GM12878 (cell line): ENCODE results near the gene EIF6. TPM values are rescaled to one million over a fixed set of nuclear protein-coding genes. Genes with fewer than 3 reads are reported as not detected.

Experiments used
- ATAC-seq: fragments of 200-7000 bp; cut with Tn5 transposase; 3 replicates; pipeline ENCODE4 v1.9.1; 2020; ENCODE audit warnings: mild to moderate bottlenecking, moderate library complexity
- BruUV-seq: library from RNA; stranded (reverse); fragments of 400-500 nt; replicated peaks from 2 replicates; lab custom pipeline; 2021; lab: Mats Ljungman, UMichigan
- CTCF ChIA-PET: fragments of 300-600 bp; sonication (Branson Sonifier 250); formaldehyde crosslinking; extraction: SDS; loops from one replicate; lab custom pipeline; 2021; ENCODE audit warnings: inconsistent platforms; lab: Yijun Ruan, JAX
- POLR2A ChIA-PET: fragments of 350-600 bp; formaldehyde crosslinking; extraction: SDS; loops from one replicate; lab custom pipeline; 2021; ENCODE audit warnings: inconsistent platforms; lab: Charles Lee
- RAD21 ChIA-PET: fragments of 300-600 bp; sonication (Branson Sonifier 250); formaldehyde crosslinking; loops from one replicate; lab custom pipeline; 2023; ENCODE audit warnings: antibody characterized with exemption; ENCODE audit not compliant: unreplicated experiment; lab: Charles Lee
- SMC1A ChIA-PET: fragments of 300-600 bp; sonication (Branson Sonifier 250); formaldehyde crosslinking; loops from one replicate; lab custom pipeline; 2023; ENCODE audit not compliant: unreplicated experiment, uncharacterized antibody; lab: Charles Lee
- DNase-seq: peaks from one replicate; pipeline ENCODE4 v3.0.0-alpha.2; 2011; ENCODE audit warnings: low read depth, low spot score
- FAIRE-seq: peaks from 3 replicates; lab custom pipeline; 2011; peaks lifted over from hg19 to GRCh38; lab: Jason Lieb, UNC
- H2AFZ ChIP-seq: 2 replicates; pipeline ENCODE4 v1.6.0; 2011; ENCODE audit warnings: low read depth, low read length, control low read depth; ENCODE audit not compliant: control insufficient read depth
- H3K27ac ChIP-seq: 2 replicates; pipeline ENCODE4 v1.5.1; 2011; ENCODE audit warnings: control low read depth; ENCODE audit not compliant: control insufficient read depth, insufficient read depth
- H3K27me3 ChIP-seq, 2 experiments: replicated peaks in 1 of 2; 2 replicates each; pipeline versions ENCODE4 v1.6.0 to v1.6.1; 2011; ENCODE audit warnings: low read length in 1 of 2; ENCODE audit not compliant: control insufficient read depth in 2 of 2, insufficient read depth in 2 of 2
- H3K36me3 ChIP-seq, 2 experiments: 2 replicates each; pipeline ENCODE4 v1.5.1; 2011; ENCODE audit warnings: low read length in 1 of 2; ENCODE audit not compliant: control insufficient read depth in 2 of 2, insufficient read depth in 2 of 2
- H3K4me1 ChIP-seq: 2 replicates; pipeline ENCODE4 v1.6.1; 2011; ENCODE audit warnings: mild to moderate bottlenecking, low read length, moderate library complexity, mixed read lengths; ENCODE audit not compliant: control insufficient read depth, insufficient read depth
- H3K4me2 ChIP-seq: 2 replicates; pipeline ENCODE4 v1.6.0; 2011; ENCODE audit warnings: control low read depth; ENCODE audit not compliant: control insufficient read depth, insufficient read depth
- H3K4me3 ChIP-seq: fragments of 200-600 bp; sonication (generic); 2 replicates; pipeline ENCODE4 v1.5.1; 2016
- H3K79me2 ChIP-seq: 2 replicates; pipeline ENCODE4 v1.6.0; 2011; ENCODE audit warnings: low read length; ENCODE audit not compliant: control insufficient read depth, insufficient read depth
- H3K9ac ChIP-seq: 2 replicates; pipeline ENCODE4 v1.8.0; 2011; ENCODE audit warnings: low read length, control low read depth, mixed read lengths; ENCODE audit not compliant: control insufficient read depth, insufficient read depth
- H3K9me3 ChIP-seq: replicated peaks from 3 replicates; pipeline ENCODE4 v1.5.1; 2011; ENCODE audit warnings: mild to moderate bottlenecking, low read length; ENCODE audit not compliant: control insufficient read depth, insufficient read depth
- H4K20me1 ChIP-seq: 2 replicates; pipeline ENCODE4 v1.6.0; 2011; ENCODE audit not compliant: control insufficient read depth, insufficient read depth
- CBFB ChIP-seq: IDR thresholded peaks from 2 replicates; pipeline ENCODE4 v1.6.1; 2016; ENCODE audit warnings: antibody characterized with exemption, low read depth
- CBX5 ChIP-seq: sonication (generic); IDR thresholded peaks from 2 replicates; pipeline ENCODE4 v1.6.1; 2016; ENCODE audit warnings: low read depth, moderate library complexity, mild to moderate bottlenecking, inconsistent platforms
- CHD2 ChIP-seq: IDR thresholded peaks from 2 replicates; pipeline ENCODE4 v1.6.1; 2011; ENCODE audit warnings: low read depth, low read length, improper control_type of control experiment, borderline replicate concordance
- EGR1 ChIP-seq, 2 experiments: IDR thresholded peaks; 1 replicate in 1 of 2; 2 replicates in 1 of 2; pipeline ENCODE4 v1.6.1; 2011 to 2012; ENCODE audit warnings: low read depth in 2 of 2, low read length in 2 of 2, borderline replicate concordance in 1 of 2, mild to moderate bottlenecking in 1 of 2, moderate library complexity in 1 of 2
- HDAC2 ChIP-seq: fragments of 200-600 bp; sonication (generic); IDR thresholded peaks from 2 replicates; pipeline ENCODE4 v1.6.1; 2017
- HDAC6 ChIP-seq: fragments of 200-600 bp; sonication (generic); IDR thresholded peaks from one replicate; pipeline ENCODE4 v1.8.0; 2017; ENCODE audit warnings: antibody characterized with exemption; ENCODE audit not compliant: unreplicated experiment
- IKZF1 ChIP-seq: fragments of 450-650 bp; conservative IDR thresholded peaks from 2 replicates; pipeline ENCODE4 v1.6.1; 2017; ENCODE audit warnings: antibody characterized with exemption, mild to moderate bottlenecking
- NKRF ChIP-seq: fragments of 450-650 bp; conservative IDR thresholded peaks from 2 replicates; pipeline ENCODE4 v1.6.1; 2017; ENCODE audit warnings: mild to moderate bottlenecking, moderate library complexity
- PKNOX1 ChIP-seq: fragments of 450-650 bp; IDR thresholded peaks from 2 replicates; pipeline ENCODE4 v1.6.1; 2016; ENCODE audit warnings: mild to moderate bottlenecking
- POLR2AphosphoS2 ChIP-seq: IDR thresholded peaks from 2 replicates; pipeline ENCODE4 v1.6.1; 2011; ENCODE audit warnings: low read depth, mild to moderate bottlenecking, low read length, improper control_type of control experiment, moderate library complexity
- POU2F2 ChIP-seq: IDR thresholded peaks from 3 replicates; pipeline ENCODE4 v1.6.1; 2011; ENCODE audit warnings: low read depth, mild to moderate bottlenecking, low read length, borderline replicate concordance
- TAF1 ChIP-seq: IDR thresholded peaks from 2 replicates; pipeline ENCODE4 v1.6.1; 2011; ENCODE audit warnings: mild to moderate bottlenecking, low read depth, low read length, borderline replicate concordance
- ZNF207 ChIP-seq: fragments of 450-650 bp; IDR thresholded peaks from 2 replicates; pipeline ENCODE4 v1.6.1; 2014; ENCODE audit warnings: antibody characterized with exemption, mild to moderate bottlenecking, borderline replicate concordance
- ZNF274 ChIP-seq: IDR thresholded peaks from one replicate; pipeline ENCODE4 v1.8.0; 2011; ENCODE audit not compliant: insufficient read length, insufficient read depth
- ZNF687 ChIP-seq: fragments of 450-650 bp; IDR thresholded peaks from 2 replicates; pipeline ENCODE4 v1.6.1; 2017; ENCODE audit warnings: mild to moderate bottlenecking, moderate library complexity
- WGBS: methylation state at CpG from one replicate; pipeline ENCODE4 v1.1.6; 2016; ENCODE audit warnings: low lambda C conversion rate; ENCODE audit not compliant: insufficient replicate concordance, insufficient coverage; ENCODE audit errors: missing lambda C conversion rate; 5-methylcytosine and 5-hydroxymethylcytosine counted together
- in situ Hi-C: fragments of 300-500 bp; cut with MboI; formaldehyde crosslinking; loops from 9 replicates; pipeline ENCODE4 v1.14.3; 2018; ENCODE audit warnings: mixed read lengths
- intact Hi-C: fragments of 100-400 bp; cut with micrococcal nuclease; formaldehyde crosslinking; loops from one replicate; pipeline ENCODE4 v1.14.2; 2022; ENCODE audit not compliant: unreplicated experiment
- polyA plus RNA-seq, 11 experiments: library from polyadenylated mRNA; depleted of rRNA in 4 of 11; unstranded in 6 of 11; stranded (reverse) in 5 of 11; fragments of >200 nt; fragmentation: Nextera tagmentation in 4 of 11; fragmentation: Illumina TruSeq in 1 of 11; extraction: Ambion mirVana in 4 of 11; extraction: Trizol in 1 of 11; gene quantifications; 1 replicate in 1 of 11; 2 replicates in 10 of 11; pipeline versions ENCODE4 v1.2.1 to v1.2.3, GENCODE V29; 2011 to 2016; ENCODE audit warnings: inconsistent platforms in 2 of 11, missing spikeins in 2 of 11, low read depth in 1 of 11
- total RNA-seq, 4 experiments: library from RNA; depleted of rRNA in 3 of 4; stranded (reverse); fragments of >200 nt in 3 of 4; fragmentation: Illumina TruSeq in 1 of 4; extraction: Trizol in 1 of 4; gene quantifications; 2 replicates each; pipeline versions ENCODE4 v1.2.1 to v1.2.3, GENCODE V29; 2013 to 2021

EIF6 gene
- total and polyA plus RNA-seq, 10 of the 15 experiments (the other 5 are each of a cell fraction or from before 2014, with no cell fraction given): 127 to 607 (median 197) TPM

- Histone ChIP-seq H4K20me1 (no peaks in the 10 kb centered on the region), H3K79me2 (no peaks in the 10 kb centered on the region), H3K4me2 (no peak overlapping the region), H3K4me1 (peaks cover 11% of the 10 kb centered on the region), H3K4me3 (no peak overlapping the region), H3K27me3 (no peaks in the 10 kb centered on the region), H3K36me3 (no peaks in the 10 kb centered on the region), H3K27ac (no peak overlapping the region), H2AFZ (no peak overlapping the region), H3K9ac (no peak overlapping the region), H3K9me3 (no peaks in the 10 kb centered on the region)
- no peak for DNase-seq
- RAD21 ChIA-PET: no interaction called here
- FAIRE-seq: no peak
- in situ Hi-C loops: no loop called here
- WGBS: 82% methylated on average over 12 of the region's 12 CpGs
- SMC1A ChIA-PET: no interaction called here
- intact Hi-C loops: no loop called here
- CTCF ChIA-PET: interaction anchor here (0.6 kb wide), 1 partner anchor 13 kb away, joined by 3 read pairs; no protein-coding TSS in a partner anchor
- POLR2A ChIA-PET: no interaction called here
- no peak for ATAC-seq
- no TSS peak for BruUV-seq
- no peak for TF ChIP-seq HDAC2
- no peak for TF ChIP-seq HDAC6
- TF ChIP-seq ZNF274: no peak
- no peak for TF ChIP-seq CHD2
- TF ChIP-seq ZNF687: no peak
- TF ChIP-seq EGR1 (IDR thresholded peaks at IDR 0.05; ENCODE audit: borderline replicate concordance in 1 of 2, low read depth in 2 of 2, low read length in 2 of 2): no peak
- TF ChIP-seq NKRF: no peak
- no peak for TF ChIP-seq POLR2AphosphoS2
- TF ChIP-seq CBFB: no peak
- TF ChIP-seq POU2F2: no peak
- no peak for TF ChIP-seq IKZF1
- no peak for TF ChIP-seq ZNF207
- TF ChIP-seq TAF1: no peak
- TF ChIP-seq PKNOX1: no peak
- TF ChIP-seq CBX5: no peak
These were observed 37.8 kb downstream of the EIF6 start for GRCh38 chr20:35246723-35247122.
